IMR-90 (cell line): ENCODE measurements around the gene TMEM163. TPM values are rescaled to one million over a fixed set of nuclear protein-coding genes. Genes with fewer than 3 reads are reported as not detected.

Source experiments
- ATAC-seq: fragments of 200-7000 bp; cut with Tn5 transposase; 2 replicates; pipeline ENCODE4 v1.9.1; 2020; ENCODE audit warnings: low read depth, mild to moderate bottlenecking, moderate library complexity
- BruUV-seq: library from RNA; stranded (reverse); fragments of 400-500 nt; replicated peaks from 2 replicates; lab custom pipeline; 2021; lab: Mats Ljungman, UMichigan
- CTCF ChIA-PET: fragments of 300-600 bp; formaldehyde crosslinking; extraction: SDS; loops from one replicate; lab custom pipeline; 2021; ENCODE audit warnings: antibody characterized with exemption; lab: Yijun Ruan, JAX
- POLR2A ChIA-PET: fragments of 300-600 bp; sonication (Branson Sonifier 250); formaldehyde crosslinking; loops from one replicate; lab custom pipeline; 2022; ENCODE audit warnings: antibody characterized with exemption; ENCODE audit not compliant: unreplicated experiment; lab: Charles Lee
- DNase-seq: peaks from one replicate; pipeline ENCODE4 v3.0.0; 2013
- H2AFZ ChIP-seq: replicated peaks from 2 replicates; pipeline ENCODE3; 2013; ENCODE audit warnings: low read length, mild to moderate bottlenecking; ENCODE audit not compliant: poor library complexity
- H2AK5ac ChIP-seq: 2 replicates; pipeline ENCODE4 v1.6.1; 2013; ENCODE audit warnings: low read depth, low read length, inconsistent platforms
- H2AK9ac ChIP-seq: replicated peaks from 2 replicates; pipeline ENCODE3; 2013; ENCODE audit warnings: mild to moderate bottlenecking, low read depth, low read length, moderate library complexity; ENCODE audit not compliant: poor library complexity
- H2BK120ac ChIP-seq: 2 replicates; pipeline ENCODE4 v1.6.1; 2013; ENCODE audit warnings: low read depth, low read length, inconsistent platforms
- H2BK15ac ChIP-seq: 3 replicates; pipeline ENCODE4 v1.6.1; 2013; ENCODE audit warnings: low read depth, low read length, inconsistent platforms
- H2BK20ac ChIP-seq: 2 replicates; pipeline ENCODE4 v1.6.1; 2013; ENCODE audit warnings: low read depth, mild to moderate bottlenecking, inconsistent platforms, low read length, moderate library complexity
- H2BK5ac ChIP-seq: 2 replicates; pipeline ENCODE4 v1.6.1; 2013; ENCODE audit warnings: mild to moderate bottlenecking, low read depth, low read length, inconsistent platforms; ENCODE audit not compliant: poor library complexity, severe bottlenecking
- H3K14ac ChIP-seq: replicated peaks from 2 replicates; pipeline ENCODE4 v1.6.1; 2013; ENCODE audit warnings: low read depth, low read length, inconsistent platforms
- H3K18ac ChIP-seq: 2 replicates; pipeline ENCODE4 v1.6.1; 2013; ENCODE audit warnings: low read depth, low read length, control low read depth
- H3K23ac ChIP-seq: 2 replicates; pipeline ENCODE4 v1.6.1; 2013; ENCODE audit warnings: low read depth, low read length, inconsistent platforms
- H3K27ac ChIP-seq: 2 replicates; pipeline ENCODE4 v1.5.1; 2013; ENCODE audit warnings: mild to moderate bottlenecking, control low read depth, low read length; ENCODE audit not compliant: insufficient read depth
- H3K27me3 ChIP-seq: 2 replicates; pipeline ENCODE4 v1.6.1; 2013; ENCODE audit warnings: low read length; ENCODE audit not compliant: control insufficient read depth, insufficient read depth
- H3K36me3 ChIP-seq: 2 replicates; pipeline ENCODE4 v1.6.1; 2013; ENCODE audit warnings: low read length, mixed read lengths; ENCODE audit not compliant: control insufficient read depth, insufficient read depth
- H3K4ac ChIP-seq: 2 replicates; pipeline ENCODE4 v1.6.1; 2013; ENCODE audit warnings: low read depth, low read length, inconsistent platforms
- H3K4me1 ChIP-seq: 2 replicates; pipeline ENCODE4 v1.6.1; 2013; ENCODE audit warnings: low read length, mixed read lengths; ENCODE audit not compliant: control insufficient read depth, insufficient read depth
- H3K4me2 ChIP-seq: 2 replicates; pipeline ENCODE4 v1.6.1; 2013; ENCODE audit warnings: low read depth, mild to moderate bottlenecking, control low read depth, low read length, moderate library complexity
- H3K4me3 ChIP-seq: 2 replicates; pipeline ENCODE4 v1.5.1; 2013; ENCODE audit warnings: low read depth, mild to moderate bottlenecking, control low read depth, low read length, moderate library complexity; ENCODE audit not compliant: insufficient read depth
- H3K56ac ChIP-seq: 2 replicates; pipeline ENCODE4 v1.6.1; 2013; ENCODE audit warnings: low read length, inconsistent platforms; ENCODE audit not compliant: insufficient read depth; ENCODE audit errors: extremely low read depth
- H3K79me1 ChIP-seq, 2 experiments: 2 replicates each; pipeline ENCODE4 v1.6.1; 2013; ENCODE audit warnings: low read length in 2 of 2, inconsistent platforms in 1 of 2, low read depth in 1 of 2
- H3K9ac ChIP-seq: 2 replicates; pipeline ENCODE4 v1.6.1; 2013; ENCODE audit warnings: low read depth, low read length, control low read depth
- H3K9me1 ChIP-seq: 2 replicates; pipeline ENCODE4 v1.6.1; 2013; ENCODE audit warnings: low read length, inconsistent platforms; ENCODE audit not compliant: insufficient read depth
- H3K9me3 ChIP-seq: 2 replicates; pipeline ENCODE4 v1.6.1; 2013; ENCODE audit warnings: low read length; ENCODE audit not compliant: control insufficient read depth, insufficient read depth
- H4K20me1 ChIP-seq: 2 replicates; pipeline ENCODE4 v1.6.1; 2013; ENCODE audit warnings: low read length, inconsistent platforms; ENCODE audit not compliant: insufficient read depth
- H4K5ac ChIP-seq: 2 replicates; pipeline ENCODE4 v1.6.1; 2013; ENCODE audit warnings: mild to moderate bottlenecking, low read depth, low read length, control low read depth
- H4K8ac ChIP-seq, 2 experiments: 2 replicates each; pipeline ENCODE4 v1.6.1; 2013; ENCODE audit warnings: low read depth in 2 of 2, low read length in 2 of 2, control low read depth in 1 of 2, inconsistent platforms in 1 of 2
- H4K91ac ChIP-seq: 2 replicates; pipeline ENCODE4 v1.6.1; 2013; ENCODE audit warnings: low read depth, low read length, inconsistent platforms; ENCODE audit not compliant: insufficient read depth
- BHLHE40 ChIP-seq: fragments of 150-350 bp; IDR thresholded peaks from 2 replicates; pipeline ENCODE4 v1.6.1; 2016; ENCODE audit warnings: mild to moderate bottlenecking, low read depth, low read length
- CEBPB ChIP-seq: IDR thresholded peaks from 2 replicates; pipeline ENCODE4 v1.6.1; 2012; ENCODE audit warnings: low read depth, low read length, improper control_type of control experiment
- CHD1 ChIP-seq: IDR thresholded peaks from 2 replicates; pipeline ENCODE4 v1.6.1; 2012; ENCODE audit warnings: low read depth, low read length, improper control_type of control experiment
- ELK1 ChIP-seq: fragments of 150-350 bp; IDR thresholded peaks from 2 replicates; pipeline ENCODE4 v1.6.1; 2016; ENCODE audit warnings: low read depth, mild to moderate bottlenecking, low read length, moderate library complexity, borderline replicate concordance
- FOS ChIP-seq: fragments of 150-350 bp; IDR thresholded peaks from 2 replicates; pipeline ENCODE4 v1.6.1; 2016; ENCODE audit warnings: low read depth, low read length
- MAFK ChIP-seq: IDR thresholded peaks from 2 replicates; pipeline ENCODE4 v1.6.1; 2012; ENCODE audit warnings: low read depth, low read length, improper control_type of control experiment
- MAZ ChIP-seq: IDR thresholded peaks from 2 replicates; pipeline ENCODE4 v1.6.1; 2012; ENCODE audit warnings: low read depth, mild to moderate bottlenecking, low read length, improper control_type of control experiment, moderate library complexity, borderline replicate concordance
- NFE2L2 ChIP-seq: fragments of 150-350 bp; IDR thresholded peaks from 2 replicates; pipeline ENCODE4 v1.6.1; 2016; ENCODE audit warnings: low read depth, mild to moderate bottlenecking, low read length
- POLR2A ChIP-seq: IDR thresholded peaks from 2 replicates; pipeline ENCODE4 v1.6.1; 2012; ENCODE audit warnings: mild to moderate bottlenecking, low read depth, low read length
- RAD21 ChIP-seq: IDR thresholded peaks from 2 replicates; pipeline ENCODE4 v1.6.1; 2012; ENCODE audit warnings: low read length, improper control_type of control experiment
- SMC3 ChIP-seq: fragments of 150-350 bp; IDR thresholded peaks from 2 replicates; pipeline ENCODE4 v1.6.1; 2016; ENCODE audit warnings: low read depth, mild to moderate bottlenecking, antibody characterized with exemption, low read length, moderate library complexity
- WGBS, 2 experiments: methylation state at CpG; one replicate each; pipeline versions ENCODE4 v1.1.5 to v1.1.7; 2013; ENCODE audit warnings: missing lambda C conversion rate in 2 of 2; ENCODE audit not compliant: insufficient read length in 1 of 2; ENCODE audit errors: extremely low coverage in 2 of 2; 5-methylcytosine and 5-hydroxymethylcytosine counted together
- dilution Hi-C: fragments of 300-500 bp; cut with HindIII; formaldehyde crosslinking; loops from one replicate; pipeline ENCODE4 v1.14.3; 2018; ENCODE audit warnings: low sequenced_read_pairs; ENCODE audit not compliant: unreplicated experiment
- in situ Hi-C: fragments of 300-500 bp; cut with MboI; formaldehyde crosslinking; loops from 3 replicates; pipeline ENCODE4 v1.14.3; 2019; ENCODE audit warnings: low sequenced_read_pairs, inconsistent platforms, mixed read lengths
- intact Hi-C: fragments of 100-400 bp; cut with micrococcal nuclease; formaldehyde crosslinking; loops from 2 replicates; pipeline ENCODE4 v1.10.0; 2022
- polyA plus RNA-seq, 3 experiments: library from polyadenylated mRNA; depleted of rRNA; stranded (reverse); fragments of >200 nt; gene quantifications; 2 replicates each; pipeline ENCODE4 v1.2.3, GENCODE V29; 2012; ENCODE audit warnings: low replicate concordance in 1 of 3
- total RNA-seq: library from RNA; depleted of rRNA; stranded (reverse); fragments of >200 nt; gene quantifications from 2 replicates; pipeline ENCODE4 v1.2.3, GENCODE V29; 2012
- TF ChIP-seq, protein P1 (sequence below): fragments of 150-350 bp; IDR thresholded peaks from 2 replicates; pipeline ENCODE4 v1.6.1; 2017; ENCODE audit warnings: mild to moderate bottlenecking, antibody characterized with exemption, low read length, low read depth
- TF ChIP-seq, protein P2 (sequence below): conservative IDR thresholded peaks from 2 replicates; pipeline ENCODE4 v1.5.1; 2012; ENCODE audit warnings: mild to moderate bottlenecking, low read depth, low read length, improper control_type of control experiment

TMEM163 gene
- total and polyA plus RNA-seq, 2 of the 4 experiments (the other 2 are of a cell fraction) = not detected

- no peak overlapping the region for H3K9ac ChIP-seq
- POLR2A ChIA-PET = no interaction called here
- H4K20me1 ChIP-seq = no peaks in the 10 kb centered on the region
- BruUV-seq = no TSS peak
- H3K56ac ChIP-seq = no peak overlapping the region
- H3K4me2 ChIP-seq = peak overlapping the region; percentile 52; the same call in 1 of the 2 replicates
- peaks cover 17% of the 10 kb centered on the region for H3K4me1 ChIP-seq
- dilution Hi-C loops = no loop called here
- H2AK9ac ChIP-seq = peak overlapping the region; percentile 10
- ATAC-seq (no peak), DNase-seq (no peak)
- no CpG with 5 or more reads among the region's 3 CpGs for WGBS, 2 experiments
- CTCF ChIA-PET = interaction anchor here (3.1 kb wide), 1 partner anchor 19 kb away, joined by 11 read pairs; no protein-coding TSS in a partner anchor
- peak overlapping the region; percentile 37; the same call in 1 of the 2 replicates for H3K23ac ChIP-seq
- peaks cover 49% of the 10 kb centered on the region for H3K36me3 ChIP-seq
- peak overlapping the region; percentile 40; the same call in 1 of the 2 replicates for H3K18ac ChIP-seq
- peak overlapping the region; percentile 18 to 71; a peak in 3 of 4 replicates for H4K8ac ChIP-seq
- peak overlapping the region; percentile 81 for H2BK120ac ChIP-seq
- H3K79me1 ChIP-seq = peaks cover 0 to 37% of the 10 kb centered on the region in 2 experiments; a peak in 2 of 4 replicates
- peak overlapping the region; percentile 28 for H2BK5ac ChIP-seq
- peak overlapping the region; percentile 45; the same call in 1 of the 3 replicates for H2BK15ac ChIP-seq
- no peak overlapping the region for H3K27ac ChIP-seq
- in situ Hi-C loops = no loop called here
- H3K9me3 ChIP-seq = no peaks in the 10 kb centered on the region
- peak overlapping the region; percentile 35 for H4K91ac ChIP-seq
- H3K14ac ChIP-seq = peak overlapping the region; percentile 74
- H3K9me1 ChIP-seq = peaks cover 21% of the 10 kb centered on the region
- peak overlapping the region; percentile 24; the same call in 1 of the 2 replicates for H2AK5ac ChIP-seq
- no peak overlapping the region for H2AFZ ChIP-seq
- peak overlapping the region; percentile 86 for H2BK20ac ChIP-seq
- H3K4me3 ChIP-seq = no peak overlapping the region
- H3K27me3 ChIP-seq = no peaks in the 10 kb centered on the region
- H4K5ac ChIP-seq = no peak overlapping the region
- intact Hi-C loops = no loop called here
- peak overlapping the region; percentile 76 for H3K4ac ChIP-seq
- no peak for TF ChIP-seq MAFK
- no peak for TF ChIP-seq CHD1
- TF ChIP-seq NFE2L2 = no peak
- TF ChIP-seq, protein P1, sequence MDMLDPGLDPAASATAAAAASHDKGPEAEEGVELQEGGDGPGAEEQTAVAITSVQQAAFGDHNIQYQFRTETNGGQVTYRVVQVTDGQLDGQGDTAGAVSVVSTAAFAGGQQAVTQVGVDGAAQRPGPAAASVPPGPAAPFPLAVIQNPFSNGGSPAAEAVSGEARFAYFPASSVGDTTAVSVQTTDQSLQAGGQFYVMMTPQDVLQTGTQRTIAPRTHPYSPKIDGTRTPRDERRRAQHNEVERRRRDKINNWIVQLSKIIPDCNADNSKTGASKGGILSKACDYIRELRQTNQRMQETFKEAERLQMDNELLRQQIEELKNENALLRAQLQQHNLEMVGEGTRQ = no peak
- TF ChIP-seq BHLHE40 = no peak
- TF ChIP-seq, protein P2, sequence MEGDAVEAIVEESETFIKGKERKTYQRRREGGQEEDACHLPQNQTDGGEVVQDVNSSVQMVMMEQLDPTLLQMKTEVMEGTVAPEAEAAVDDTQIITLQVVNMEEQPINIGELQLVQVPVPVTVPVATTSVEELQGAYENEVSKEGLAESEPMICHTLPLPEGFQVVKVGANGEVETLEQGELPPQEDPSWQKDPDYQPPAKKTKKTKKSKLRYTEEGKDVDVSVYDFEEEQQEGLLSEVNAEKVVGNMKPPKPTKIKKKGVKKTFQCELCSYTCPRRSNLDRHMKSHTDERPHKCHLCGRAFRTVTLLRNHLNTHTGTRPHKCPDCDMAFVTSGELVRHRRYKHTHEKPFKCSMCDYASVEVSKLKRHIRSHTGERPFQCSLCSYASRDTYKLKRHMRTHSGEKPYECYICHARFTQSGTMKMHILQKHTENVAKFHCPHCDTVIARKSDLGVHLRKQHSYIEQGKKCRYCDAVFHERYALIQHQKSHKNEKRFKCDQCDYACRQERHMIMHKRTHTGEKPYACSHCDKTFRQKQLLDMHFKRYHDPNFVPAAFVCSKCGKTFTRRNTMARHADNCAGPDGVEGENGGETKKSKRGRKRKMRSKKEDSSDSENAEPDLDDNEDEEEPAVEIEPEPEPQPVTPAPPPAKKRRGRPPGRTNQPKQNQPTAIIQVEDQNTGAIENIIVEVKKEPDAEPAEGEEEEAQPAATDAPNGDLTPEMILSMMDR = no peak
- TF ChIP-seq POLR2A = no peak
- no peak for TF ChIP-seq MAZ
- TF ChIP-seq CEBPB = no peak
- no peak for TF ChIP-seq ELK1
- no peak for TF ChIP-seq RAD21
- no peak for TF ChIP-seq FOS
- TF ChIP-seq SMC3 = no peak
Measured at GRCh38 chr2:134432435-134432883, 286.3 kb downstream of the TMEM163 start.
